Measurements from ENCODE around the gene DCTN4. TPM values are rescaled to one million over a fixed set of nuclear protein-coding genes. Genes with fewer than 3 reads are reported as not detected.

The DCTN4 gene
- total RNA-seq, 1 donor from 2014 or later: 23.7 TPM

GRCh38 chr5:150740992-150741391 is 17.8 kb downstream of the DCTN4 start:
- no peak for TF ChIP-seq CTCF (IDR thresholded peaks at IDR 0.05; ENCODE audit: insufficient read depth, low read length, severe bottlenecking)
- DNase-seq (ENCODE audit: low read depth): no peak
- H3K36me3 ChIP-seq (ENCODE audit: control insufficient read depth, insufficient read depth, low read length): peaks cover 2% of the 10 kb centered on the region
- FAIRE-seq: no peak
- no peaks in the 10 kb centered on the region for H3K27me3 ChIP-seq (ENCODE audit: control insufficient read depth, insufficient read depth, low read length)
- no peak overlapping the region for H3K4me3 ChIP-seq (ENCODE audit: low read depth, low read length)

- no peak for TF ChIP-seq CTCF (IDR thresholded peaks at IDR 0.05; ENCODE audit: insufficient read depth, low read length, severe bottlenecking)
- DNase-seq (ENCODE audit: low read depth) (no peak), FAIRE-seq (no peak)
- peaks cover 3% of the 10 kb centered on the region for H3K36me3 ChIP-seq (ENCODE audit: control insufficient read depth, insufficient read depth, low read length)
- no peaks in the 10 kb centered on the region for H3K27me3 ChIP-seq (ENCODE audit: control insufficient read depth, insufficient read depth, low read length)
- H3K4me3 ChIP-seq (ENCODE audit: low read depth, low read length): no peak overlapping the region
Measured at GRCh38 chr5:150738862-150739261, 20.0 kb downstream of the DCTN4 start.

GRCh38 chr5:150734579-150735384 is 24.0 kb downstream of the DCTN4 start:
- DNase-seq (ENCODE audit: low read depth) (no peak), FAIRE-seq (no peak)
- H3K27me3 ChIP-seq (ENCODE audit: control insufficient read depth, insufficient read depth, low read length): no peaks in the 10 kb centered on the region
- no peak for TF ChIP-seq CTCF (IDR thresholded peaks at IDR 0.05; ENCODE audit: insufficient read depth, low read length, severe bottlenecking)
- H3K4me3 ChIP-seq (ENCODE audit: low read depth, low read length): no peak overlapping the region
- H3K36me3 ChIP-seq (ENCODE audit: control insufficient read depth, insufficient read depth, low read length): peaks cover 7% of the 10 kb centered on the region

GRCh38 chr5:150731669-150732242 is 27.1 kb downstream of the DCTN4 start:
- DNase-seq (ENCODE audit: low read depth): no peak
- H3K4me3 ChIP-seq (ENCODE audit: low read depth, low read length): no peak overlapping the region
- FAIRE-seq: no peak
- H3K27me3 ChIP-seq (ENCODE audit: control insufficient read depth, insufficient read depth, low read length): no peaks in the 10 kb centered on the region
- no peak for TF ChIP-seq CTCF (IDR thresholded peaks at IDR 0.05; ENCODE audit: insufficient read depth, low read length, severe bottlenecking)
- H3K36me3 ChIP-seq (ENCODE audit: control insufficient read depth, insufficient read depth, low read length): peaks cover 11% of the 10 kb centered on the region

GRCh38 chr5:150729859-150730258 is 29.0 kb downstream of the DCTN4 start:
- TF ChIP-seq CTCF (IDR thresholded peaks at IDR 0.05; ENCODE audit: insufficient read depth, low read length, severe bottlenecking): no peak
- H3K27me3 ChIP-seq (ENCODE audit: control insufficient read depth, insufficient read depth, low read length): no peaks in the 10 kb centered on the region
- DNase-seq (ENCODE audit: low read depth) (no peak), FAIRE-seq (no peak)
- no peak overlapping the region for H3K4me3 ChIP-seq (ENCODE audit: low read depth, low read length)
- H3K36me3 ChIP-seq (ENCODE audit: control insufficient read depth, insufficient read depth, low read length): peaks cover 11% of the 10 kb centered on the region
